ENCODE measurements around the gene SKIC3.

SKIC3 gene

GRCh38 chr5:95554647-95555548 is at the start of gene SKIC3, which contains the start of gene ARSK:
Gene SKIC3, minus strand, starts transcription at chr5:95554977. Its CDS starts 7,827 bp downstream, at chr5:95547150.
Gene ARSK, plus strand, starts transcription at chr5:95555101. Its CDS starts 178 bp downstream, at chr5:95555279.
- peak; percentile 78 for DNase-seq

GRCh38 chr5:95600557-95600956 is 45.8 kb upstream of the SKIC3 start:
- no peak for DNase-seq

- no peak for DNase-seq
Observed at GRCh38 chr5:95599252-95599651, 44.5 kb upstream of the SKIC3 start.

- no peak for DNase-seq
Observed at GRCh38 chr5:95595289-95595931, 40.6 kb upstream of the SKIC3 start.

GRCh38 chr5:95591490-95591901 is 36.7 kb upstream of the SKIC3 start:
- no peak for DNase-seq

GRCh38 chr5:95590880-95591279 is 36.1 kb upstream of the SKIC3 start:
- no peak for DNase-seq

- no peak for DNase-seq
Observed at GRCh38 chr5:95583992-95584391, 29.2 kb upstream of the SKIC3 start.

GRCh38 chr5:95581576-95581975 is 26.8 kb upstream of the SKIC3 start:
- DNase-seq = no peak

- no peak for DNase-seq
Observed at GRCh38 chr5:95572016-95572415, 17.2 kb upstream of the SKIC3 start.

GRCh38 chr5:95565280-95565920 is 10.6 kb upstream of the SKIC3 start:
- DNase-seq = no peak

GRCh38 chr5:95564450-95564849 is 9.7 kb upstream of the SKIC3 start:
- DNase-seq = peak; percentile 74

GRCh38 chr5:95563367-95563766 is 8.6 kb upstream of the SKIC3 start:
- DNase-seq = no peak

- no peak for DNase-seq
Observed at GRCh38 chr5:95562282-95562681, 7.5 kb upstream of the SKIC3 start.

- DNase-seq = no peak
Observed at GRCh38 chr5:95557841-95558240, 3.1 kb upstream of the SKIC3 start.

- DNase-seq = no peak
Observed at GRCh38 chr5:95555553-95555952, 776 bp upstream of the SKIC3 start.

- DNase-seq = no peak
Observed at GRCh38 chr5:95554331-95554646, 488 bp downstream of the SKIC3 start.

GRCh38 chr5:95549030-95549429 is 5.7 kb downstream of the SKIC3 start:
- DNase-seq = no peak

- DNase-seq = no peak
Observed at GRCh38 chr5:95543017-95543705, 11.6 kb downstream of the SKIC3 start.

- no peak for DNase-seq
Observed at GRCh38 chr5:95537501-95537900, 17.3 kb downstream of the SKIC3 start.

GRCh38 chr5:95533761-95534160 is 21.0 kb downstream of the SKIC3 start:
- no peak for DNase-seq

- DNase-seq = no peak
Observed at GRCh38 chr5:95533106-95533505, 21.7 kb downstream of the SKIC3 start.

- DNase-seq = no peak
Observed at GRCh38 chr5:95532415-95532814, 22.4 kb downstream of the SKIC3 start.

- DNase-seq = no peak
Observed at GRCh38 chr5:95531491-95531890, 23.3 kb downstream of the SKIC3 start.

Data from NCI-H2171 (cell line).